Astrocyte (in vitro differentiated cells and primary cell): Measurements from ENCODE around the gene RALB.

Experiments
- EZH2 ChIP-seq: IDR thresholded peaks from 2 replicates; pipeline ENCODE4 v1.6.1; 2012; ENCODE audit warnings: mild to moderate bottlenecking, low read length, inconsistent platforms; ENCODE audit not compliant: insufficient read depth
- TF ChIP-seq, protein P1 (sequence below): IDR thresholded peaks from 2 replicates; pipeline ENCODE4 v1.5.1; 2011; ENCODE audit warnings: low read depth, mild to moderate bottlenecking, inconsistent platforms, low read length, moderate library complexity; ENCODE audit not compliant: insufficient read depth

DNA sequence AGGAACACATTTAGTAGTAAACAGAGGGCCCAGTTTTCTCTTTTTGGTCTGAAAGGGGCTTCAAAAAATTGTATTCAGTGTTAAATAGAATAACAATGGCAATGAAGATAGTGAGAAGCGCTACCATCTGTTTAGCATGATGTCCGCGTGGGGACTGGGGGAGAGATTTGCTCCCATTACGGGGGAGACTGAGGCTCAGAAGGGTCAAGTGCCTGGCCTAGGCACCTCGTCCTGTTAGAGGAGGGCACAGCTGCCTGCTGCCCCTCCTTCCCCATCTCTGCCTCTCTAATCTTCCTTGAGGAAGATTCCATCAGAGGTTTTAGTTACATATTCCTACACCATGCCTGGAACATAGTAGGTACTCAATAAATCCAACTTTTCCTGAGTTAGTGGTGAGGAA is 19.4 kb upstream of the RALB start:
- TF ChIP-seq, protein P1, sequence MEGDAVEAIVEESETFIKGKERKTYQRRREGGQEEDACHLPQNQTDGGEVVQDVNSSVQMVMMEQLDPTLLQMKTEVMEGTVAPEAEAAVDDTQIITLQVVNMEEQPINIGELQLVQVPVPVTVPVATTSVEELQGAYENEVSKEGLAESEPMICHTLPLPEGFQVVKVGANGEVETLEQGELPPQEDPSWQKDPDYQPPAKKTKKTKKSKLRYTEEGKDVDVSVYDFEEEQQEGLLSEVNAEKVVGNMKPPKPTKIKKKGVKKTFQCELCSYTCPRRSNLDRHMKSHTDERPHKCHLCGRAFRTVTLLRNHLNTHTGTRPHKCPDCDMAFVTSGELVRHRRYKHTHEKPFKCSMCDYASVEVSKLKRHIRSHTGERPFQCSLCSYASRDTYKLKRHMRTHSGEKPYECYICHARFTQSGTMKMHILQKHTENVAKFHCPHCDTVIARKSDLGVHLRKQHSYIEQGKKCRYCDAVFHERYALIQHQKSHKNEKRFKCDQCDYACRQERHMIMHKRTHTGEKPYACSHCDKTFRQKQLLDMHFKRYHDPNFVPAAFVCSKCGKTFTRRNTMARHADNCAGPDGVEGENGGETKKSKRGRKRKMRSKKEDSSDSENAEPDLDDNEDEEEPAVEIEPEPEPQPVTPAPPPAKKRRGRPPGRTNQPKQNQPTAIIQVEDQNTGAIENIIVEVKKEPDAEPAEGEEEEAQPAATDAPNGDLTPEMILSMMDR = no peak
- TF ChIP-seq EZH2 = no peak
